ENCODE data around the gene DNASE1L2.

The DNASE1L2 gene

DNA sequence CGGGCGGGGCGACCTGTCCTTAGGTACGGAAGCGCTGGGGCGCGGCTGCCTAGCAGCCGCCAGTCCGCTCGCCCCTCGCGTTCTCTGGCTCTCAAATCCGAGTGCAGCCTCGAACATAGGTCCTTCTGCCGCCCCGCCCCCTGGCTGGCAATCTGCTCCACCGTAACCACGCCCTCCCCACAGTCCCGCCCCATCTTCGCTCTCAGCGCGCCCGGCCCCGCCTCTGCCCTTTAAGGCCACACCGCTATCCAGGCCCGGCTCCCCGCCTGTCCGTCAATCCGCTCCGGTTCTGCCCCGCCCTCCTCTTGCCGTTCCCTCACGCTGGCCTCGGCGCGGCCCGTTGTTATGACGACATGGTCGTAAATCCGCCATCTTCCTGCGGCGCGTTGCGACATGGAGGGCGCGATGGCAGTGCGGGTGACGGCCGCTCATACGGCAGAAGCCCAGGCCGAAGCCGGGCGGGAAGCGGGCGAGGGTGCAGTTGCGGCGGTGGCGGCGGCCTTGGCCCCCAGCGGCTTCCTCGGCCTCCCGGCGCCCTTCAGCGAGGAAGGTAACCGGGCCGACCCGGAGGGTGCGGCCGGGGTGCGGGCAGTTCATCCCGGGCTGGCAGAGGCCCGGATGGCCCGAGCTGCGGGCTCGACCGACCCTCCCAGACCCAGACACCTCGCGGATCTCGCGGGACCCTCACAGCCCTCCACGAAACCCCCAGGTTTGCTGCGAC lies 12.9 kb upstream of the DNASE1L2 start, which contains the start of gene E4F1:
E4F1 (plus strand) TSS at position 371 of the 721 bp plus-strand sequence; CDS start at position 394, 23 bp downstream.
- peak; percentile 97 to 98 (median 98) for DNase-seq (ENCODE audit: low read depth in 3 of 3, low spot score in 1 of 3)

DNA sequence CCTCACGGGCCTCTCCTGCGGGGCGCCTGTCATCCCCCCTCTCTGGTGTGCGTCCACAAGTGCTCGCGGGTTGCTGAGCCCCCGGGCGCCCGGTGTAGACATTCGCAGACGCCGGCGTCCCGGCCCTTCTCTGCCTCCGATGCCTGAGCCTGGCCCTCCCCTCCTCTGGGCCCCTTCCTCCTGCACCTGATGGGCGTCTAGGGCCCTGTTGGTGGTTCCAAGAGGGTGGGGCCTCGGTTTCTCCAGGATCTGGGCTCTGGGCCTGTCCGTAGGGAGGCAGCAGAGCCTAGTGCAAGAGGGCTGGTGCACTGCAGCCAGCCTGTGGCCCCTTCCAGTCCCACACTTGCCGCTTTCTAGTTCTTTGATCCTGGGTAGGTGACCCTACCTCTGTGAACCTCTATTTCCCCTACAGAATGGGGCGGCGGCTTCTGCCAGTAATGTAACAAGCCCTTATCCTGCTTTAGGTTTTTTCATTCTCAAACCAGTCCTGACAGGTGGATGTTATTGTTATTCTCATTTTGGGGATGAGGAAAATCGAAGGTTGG lies 12.2 kb upstream of the DNASE1L2 start:
- no peak for DNase-seq (ENCODE audit: low read depth in 3 of 3, low spot score in 1 of 3)

DNA sequence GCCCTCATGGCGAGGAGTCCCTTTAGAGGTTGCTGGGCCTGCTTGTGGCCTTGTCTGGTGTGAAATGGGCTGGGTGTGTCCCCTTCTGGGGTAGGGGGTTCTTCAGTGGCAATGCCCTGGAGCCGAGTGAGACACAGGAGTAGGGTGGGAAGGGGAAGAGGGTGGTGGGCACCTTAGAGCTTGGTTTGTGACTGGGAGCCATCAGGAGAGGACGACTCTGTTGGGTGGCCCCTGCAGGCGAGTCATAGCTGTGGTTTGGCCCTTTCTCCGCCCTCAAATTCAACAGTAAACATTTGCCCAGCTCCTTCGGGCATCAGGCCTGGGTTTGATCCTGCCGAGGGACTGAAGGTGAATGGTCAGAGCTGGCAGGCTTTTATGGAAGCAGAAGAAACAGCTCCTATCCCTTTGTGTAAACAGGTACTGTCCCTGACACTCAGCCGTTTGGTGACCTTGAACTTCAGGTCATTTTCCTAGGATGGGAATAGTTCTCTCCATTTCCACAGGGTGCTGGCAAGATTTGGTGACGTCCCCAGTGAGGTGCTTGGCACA lies 9.9 kb upstream of the DNASE1L2 start:
- no peak for DNase-seq (ENCODE audit: low read depth in 3 of 3, low spot score in 1 of 3)

DNA sequence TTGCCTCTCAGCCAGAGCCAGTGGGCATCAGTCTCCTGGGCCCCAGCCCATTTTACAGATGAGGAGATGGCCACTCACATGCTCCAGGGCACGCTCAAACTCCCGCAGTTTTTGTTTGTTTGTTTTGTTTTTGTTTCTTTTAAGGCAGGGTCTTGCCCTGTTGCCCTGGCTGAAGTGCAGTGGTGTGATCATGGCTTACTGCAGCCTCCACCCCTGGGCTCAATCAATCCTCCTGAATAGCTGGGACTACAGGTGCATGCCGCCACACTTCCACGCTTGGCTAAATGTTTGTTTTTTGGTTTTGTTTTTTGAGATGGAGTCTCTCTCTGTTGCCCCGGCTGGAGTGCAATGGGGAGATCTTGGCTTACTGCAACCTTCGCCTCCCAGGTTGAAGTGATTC lies 9.3 kb upstream of the DNASE1L2 start:
- DNase-seq (ENCODE audit: low read depth in 3 of 3, low spot score in 1 of 3), result no peak

DNA sequence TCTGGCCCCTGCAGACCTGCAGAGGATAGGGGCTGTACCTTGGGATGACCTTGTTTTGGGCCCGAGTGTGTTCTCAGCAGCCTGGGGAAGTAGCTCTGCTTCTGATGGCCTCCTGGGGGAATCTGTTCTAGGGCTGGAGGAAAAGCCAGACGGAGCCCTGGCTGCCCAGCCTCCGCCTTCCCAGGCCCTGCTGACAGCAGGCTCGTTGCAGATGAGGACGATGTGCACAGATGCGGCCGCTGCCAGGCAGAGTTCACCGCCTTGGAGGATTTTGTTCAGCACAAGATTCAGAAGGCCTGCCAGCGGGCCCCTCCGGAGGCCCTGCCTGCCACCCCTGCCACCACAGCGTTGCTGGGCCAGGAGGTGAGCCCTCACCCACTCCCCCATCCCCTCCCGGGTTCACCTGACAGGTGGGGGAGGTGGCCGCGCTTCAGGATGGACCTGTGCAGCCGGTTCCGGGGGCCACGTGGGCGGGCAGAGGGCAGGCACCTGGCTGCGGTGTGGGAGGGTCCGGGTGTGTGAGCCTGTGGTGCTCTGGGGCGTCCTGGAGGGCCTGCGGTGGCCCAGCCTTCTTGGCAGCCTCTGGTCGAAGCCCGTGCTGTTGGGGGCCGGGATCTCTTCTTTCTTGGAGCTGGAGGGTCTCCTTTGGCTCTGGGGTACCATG lies 8.0 kb upstream of the DNASE1L2 start:
- DNase-seq (ENCODE audit: low read depth in 3 of 3, low spot score in 1 of 3), result no peak

DNA sequence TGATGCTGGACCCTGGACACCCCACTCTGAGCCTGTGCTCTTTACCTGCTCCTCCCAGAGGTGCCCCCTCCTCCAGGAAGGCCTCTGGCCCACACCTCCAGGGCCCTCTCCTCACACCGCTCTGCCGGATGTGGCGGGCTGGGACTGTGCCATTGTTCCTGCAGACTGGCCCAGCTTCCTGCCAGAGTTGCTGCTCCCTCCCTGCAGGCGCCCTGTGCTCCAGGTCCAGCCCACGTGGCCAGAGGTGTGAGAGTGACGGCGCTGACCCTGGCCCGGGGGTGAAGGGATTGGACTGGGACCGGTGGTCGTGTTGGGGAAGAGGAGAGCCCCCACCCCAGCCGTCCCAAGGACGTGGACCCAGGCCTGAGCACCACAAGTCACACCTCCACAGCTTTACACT lies 7.2 kb upstream of the DNASE1L2 start:
- DNase-seq (ENCODE audit: low read depth in 3 of 3, low spot score in 1 of 3), result no peak

DNA sequence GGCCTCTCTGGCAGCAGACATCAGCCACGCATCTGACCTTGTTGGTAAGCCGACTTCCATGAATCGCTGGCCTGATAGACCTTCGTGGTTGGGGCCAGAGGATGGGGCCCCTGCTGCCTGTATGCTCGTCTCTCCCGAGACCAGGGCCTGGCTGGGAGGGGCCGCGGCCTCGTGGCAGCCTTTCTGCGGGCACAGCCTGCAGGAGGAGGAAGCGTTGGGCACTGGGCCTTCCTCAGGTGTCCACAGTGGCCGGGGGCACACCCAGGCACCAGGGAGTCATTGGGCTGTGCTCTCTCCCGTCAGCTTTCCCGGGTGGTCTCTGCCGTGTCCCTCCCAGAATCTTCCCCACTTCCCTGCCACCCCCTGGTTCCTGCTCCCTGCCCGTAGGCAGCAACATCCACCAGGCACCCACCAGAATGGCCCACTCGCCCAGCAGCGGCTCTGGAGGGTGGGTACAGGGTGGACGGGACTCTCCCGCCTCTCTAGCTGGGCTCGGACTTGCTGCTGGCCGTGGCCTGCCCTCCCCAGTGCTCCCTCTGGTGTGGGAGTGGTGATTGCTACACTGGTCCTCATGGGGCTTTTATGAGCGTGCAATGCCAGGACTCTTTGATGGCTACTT lies 6.5 kb upstream of the DNASE1L2 start:
- no peak for DNase-seq (ENCODE audit: low read depth in 3 of 3, low spot score in 1 of 3)

DNA sequence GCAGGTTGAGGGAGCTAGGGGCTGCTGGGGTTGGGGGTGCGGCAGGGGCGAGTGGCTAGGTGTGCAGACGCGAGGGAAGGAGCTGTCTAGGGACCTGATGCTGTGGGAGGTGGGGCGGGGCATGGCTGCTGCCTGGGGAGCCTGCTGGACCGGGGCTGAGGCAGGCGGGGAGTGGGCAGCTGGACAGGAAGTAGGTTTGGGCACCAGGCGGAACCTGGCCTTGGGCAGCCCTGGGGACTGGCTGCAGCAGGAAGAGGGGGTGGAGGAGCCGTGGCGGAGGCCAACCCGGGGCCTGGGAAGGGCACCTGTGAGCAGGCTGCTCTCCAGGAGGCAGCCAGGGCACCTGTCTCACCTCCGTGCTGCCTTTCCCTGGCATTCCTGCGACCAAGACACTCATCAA lies 5.9 kb upstream of the DNASE1L2 start:
- DNase-seq (ENCODE audit: low read depth in 3 of 3, low spot score in 1 of 3), result no peak

DNA sequence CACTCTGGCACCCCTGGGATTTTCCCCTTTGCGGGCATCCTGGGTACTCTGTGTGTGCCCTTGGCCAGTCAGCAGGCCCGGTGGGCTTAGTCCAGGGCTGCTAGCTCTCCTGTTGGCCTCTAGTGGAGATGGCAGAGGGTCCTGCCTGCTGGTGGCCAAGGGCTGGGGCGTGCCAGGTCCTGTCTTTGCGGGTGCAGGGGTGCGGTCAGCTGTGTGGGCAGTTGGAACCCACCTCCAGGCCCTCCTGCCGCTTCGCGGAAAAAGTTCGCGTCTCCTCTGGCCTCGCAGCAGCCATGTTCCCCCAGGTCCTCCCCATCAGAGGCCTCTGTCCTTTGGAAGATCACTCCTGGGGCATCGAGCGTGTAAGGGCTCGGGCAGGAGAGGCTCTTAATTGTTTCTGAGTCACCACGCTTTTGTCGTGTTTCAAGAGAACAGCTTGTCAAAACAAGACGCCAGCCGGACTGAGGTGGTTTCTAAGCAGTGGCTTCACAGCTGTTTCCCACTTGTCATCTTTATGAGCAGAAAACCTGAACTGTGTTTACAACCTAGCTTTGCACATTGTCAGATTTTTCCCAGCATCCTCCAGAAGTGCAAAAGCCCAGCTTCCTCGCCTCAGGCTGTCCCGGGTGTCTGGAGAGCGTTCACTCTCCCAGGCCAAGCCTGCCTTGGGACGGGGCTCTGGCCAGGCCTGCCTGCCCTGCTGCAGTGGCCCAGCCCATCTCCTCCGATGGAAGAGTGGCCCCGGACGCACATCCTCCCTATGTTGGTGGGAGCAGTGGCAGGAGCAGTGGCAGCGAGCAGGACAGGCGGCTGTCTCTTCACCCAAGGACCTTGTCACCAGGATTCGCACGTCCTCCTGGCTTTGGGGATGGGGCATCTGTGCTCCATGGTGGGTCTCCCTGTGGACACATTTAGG lies 5.0 kb upstream of the DNASE1L2 start:
- no peak for DNase-seq (ENCODE audit: low read depth in 3 of 3, low spot score in 1 of 3)

DNA sequence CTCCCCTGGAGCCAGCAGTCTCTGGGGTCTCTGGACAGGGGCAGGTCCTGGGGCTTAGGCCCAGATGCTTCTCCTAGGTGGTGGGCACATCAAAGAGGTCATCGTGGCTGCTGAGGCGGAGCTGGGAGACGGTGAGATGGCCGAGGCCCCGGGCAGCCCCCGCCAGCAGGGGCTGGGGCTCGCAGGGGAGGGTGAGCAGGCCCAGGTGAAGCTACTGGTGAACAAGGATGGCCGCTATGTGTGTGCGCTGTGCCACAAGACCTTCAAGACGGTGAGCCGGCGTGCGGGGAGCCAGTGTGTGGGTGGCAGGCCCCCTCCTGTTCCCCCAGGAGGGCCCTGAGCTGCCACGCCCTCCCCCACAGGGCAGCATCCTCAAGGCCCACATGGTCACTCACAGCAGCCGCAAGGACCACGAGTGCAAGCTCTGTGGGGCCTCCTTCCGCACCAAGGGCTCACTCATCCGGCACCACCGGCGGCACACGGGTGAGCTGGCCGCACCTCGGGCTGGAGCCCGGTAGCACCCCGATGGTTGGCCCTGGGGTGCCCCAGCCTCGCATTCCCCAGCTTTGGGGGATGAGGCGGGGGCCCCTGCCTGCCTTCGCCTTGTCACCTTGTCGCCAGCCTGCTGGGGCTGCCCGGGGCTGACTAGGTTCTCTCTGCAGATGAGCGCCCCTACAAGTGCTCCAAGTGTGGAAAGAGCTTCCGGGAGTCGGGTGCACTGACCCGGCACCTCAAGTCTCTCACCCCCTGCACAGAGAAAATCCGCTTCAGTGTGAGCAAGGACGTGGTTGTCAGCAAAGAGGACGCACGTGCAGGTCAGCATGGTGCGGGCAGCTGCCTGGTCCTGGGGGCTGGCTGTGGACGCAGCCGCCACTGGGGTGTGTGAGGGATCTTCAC lies 3.9 kb upstream of the DNASE1L2 start:
- no peak for DNase-seq (ENCODE audit: low read depth in 3 of 3, low spot score in 1 of 3)

DNA sequence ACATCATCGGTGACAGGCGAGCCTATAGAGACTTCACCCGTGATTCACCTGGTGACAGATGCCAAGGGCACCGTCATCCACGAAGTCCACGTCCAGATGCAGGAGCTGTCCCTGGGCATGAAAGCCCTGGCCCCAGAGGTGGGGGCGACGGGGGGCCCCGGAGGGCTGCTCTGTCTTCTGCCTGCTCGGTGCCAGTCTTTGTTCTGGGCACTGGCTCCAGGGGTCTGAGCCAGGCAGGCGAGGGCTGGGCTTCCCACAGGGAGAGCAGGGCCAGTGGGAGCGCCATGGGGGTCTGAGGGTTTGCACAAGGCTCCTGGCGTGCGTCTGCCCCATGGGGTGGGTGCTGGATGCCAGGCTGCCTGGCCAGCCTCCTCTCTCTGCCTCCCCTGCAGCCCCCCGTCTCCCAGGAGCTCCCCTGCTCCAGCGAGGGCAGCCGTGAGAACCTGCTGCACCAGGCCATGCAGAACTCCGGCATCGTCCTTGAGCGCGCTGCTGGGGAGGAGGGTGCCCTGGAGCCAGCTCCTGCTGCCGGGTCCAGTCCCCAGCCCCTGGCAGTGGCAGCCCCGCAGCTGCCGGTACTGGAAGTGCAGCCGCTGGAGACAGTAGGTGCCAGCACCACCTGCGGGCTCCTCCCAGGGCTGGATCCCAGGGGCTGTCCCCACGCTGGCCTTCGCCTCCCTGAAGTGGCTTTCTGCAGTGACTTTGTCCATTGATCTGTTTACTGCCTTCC lies 3.0 kb upstream of the DNASE1L2 start:
- DNase-seq (ENCODE audit: low read depth in 3 of 3, low spot score in 1 of 3), result no peak

DNA sequence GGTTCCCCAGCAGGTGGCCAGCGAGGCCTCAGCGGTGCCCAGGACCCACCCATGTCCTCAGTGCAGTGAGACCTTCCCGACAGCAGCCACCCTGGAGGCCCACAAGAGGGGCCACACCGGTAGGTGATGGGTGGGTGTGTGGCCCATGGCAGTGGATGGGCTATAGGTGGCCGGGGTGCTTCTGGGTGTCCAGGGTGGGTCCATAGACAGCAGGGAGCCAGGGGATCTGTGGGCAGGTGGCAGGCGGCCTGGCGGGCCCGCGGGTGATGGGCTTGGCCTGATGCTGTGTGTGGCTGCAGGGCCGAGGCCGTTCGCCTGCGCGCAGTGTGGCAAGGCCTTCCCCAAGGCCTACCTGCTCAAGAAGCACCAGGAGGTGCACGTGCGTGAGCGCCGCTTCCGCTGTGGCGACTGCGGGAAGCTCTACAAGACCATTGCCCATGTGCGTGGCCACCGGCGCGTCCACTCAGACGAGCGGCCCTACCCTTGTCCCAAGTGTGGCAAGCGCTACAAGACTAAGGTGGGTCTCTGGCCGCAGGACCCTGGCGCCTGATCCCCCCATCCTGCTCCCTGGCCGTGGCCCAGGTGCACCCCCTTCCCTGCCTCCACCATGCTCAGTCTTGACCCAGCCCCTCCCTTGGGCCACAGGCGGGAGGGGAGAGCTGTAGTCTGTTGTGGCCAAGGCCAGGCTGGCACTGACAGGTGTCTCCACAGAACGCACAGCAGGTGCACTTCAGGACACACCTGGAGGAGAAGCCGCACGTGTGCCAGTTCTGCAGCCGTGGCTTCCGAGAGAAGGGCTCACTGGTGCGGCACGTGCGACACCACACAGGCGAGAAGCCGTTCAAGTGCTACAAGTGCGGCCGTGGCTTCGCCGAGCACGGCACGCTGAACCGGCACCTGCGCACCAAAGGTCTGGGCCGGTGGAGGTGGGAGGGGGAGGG lies 2.1 kb upstream of the DNASE1L2 start:
- no peak for DNase-seq (ENCODE audit: low read depth in 3 of 3, low spot score in 1 of 3)

DNA sequence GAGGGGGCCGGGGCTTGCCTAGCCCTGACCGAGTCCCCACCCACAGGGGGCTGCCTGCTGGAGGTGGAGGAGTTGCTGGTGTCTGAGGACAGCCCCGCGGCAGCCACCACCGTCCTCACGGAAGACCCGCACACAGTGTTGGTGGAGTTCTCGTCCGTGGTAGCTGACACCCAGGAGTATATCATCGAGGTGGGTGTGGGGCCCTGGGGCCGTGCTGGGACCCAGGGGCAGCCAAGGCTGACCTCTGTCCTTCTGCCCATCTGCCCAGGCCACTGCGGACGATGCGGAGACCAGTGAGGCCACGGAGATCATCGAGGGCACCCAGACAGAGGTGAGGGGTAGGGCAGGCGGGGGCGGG lies 1.5 kb upstream of the DNASE1L2 start:
- DNase-seq (ENCODE audit: low read depth in 3 of 3, low spot score in 1 of 3), result no peak

DNA sequence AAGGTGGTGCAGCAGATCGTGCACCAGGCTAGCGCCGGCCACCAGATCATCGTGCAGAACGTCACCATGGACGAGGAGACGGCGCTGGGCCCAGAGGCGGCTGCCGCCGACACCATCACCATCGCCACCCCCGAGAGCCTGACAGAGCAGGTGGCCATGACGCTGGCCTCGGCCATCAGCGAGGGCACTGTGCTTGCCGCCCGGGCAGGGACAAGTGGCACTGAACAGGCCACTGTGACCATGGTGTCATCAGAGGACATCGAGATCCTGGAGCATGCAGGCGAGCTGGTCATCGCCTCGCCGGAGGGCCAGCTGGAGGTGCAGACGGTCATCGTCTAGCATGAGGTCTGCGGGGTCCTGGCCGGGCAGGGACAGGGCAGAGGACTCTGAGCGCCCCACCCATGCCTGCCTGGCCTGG lies 1.0 kb upstream of the DNASE1L2 start:
- no peak for DNase-seq (ENCODE audit: low read depth in 3 of 3, low spot score in 1 of 3)

DNA sequence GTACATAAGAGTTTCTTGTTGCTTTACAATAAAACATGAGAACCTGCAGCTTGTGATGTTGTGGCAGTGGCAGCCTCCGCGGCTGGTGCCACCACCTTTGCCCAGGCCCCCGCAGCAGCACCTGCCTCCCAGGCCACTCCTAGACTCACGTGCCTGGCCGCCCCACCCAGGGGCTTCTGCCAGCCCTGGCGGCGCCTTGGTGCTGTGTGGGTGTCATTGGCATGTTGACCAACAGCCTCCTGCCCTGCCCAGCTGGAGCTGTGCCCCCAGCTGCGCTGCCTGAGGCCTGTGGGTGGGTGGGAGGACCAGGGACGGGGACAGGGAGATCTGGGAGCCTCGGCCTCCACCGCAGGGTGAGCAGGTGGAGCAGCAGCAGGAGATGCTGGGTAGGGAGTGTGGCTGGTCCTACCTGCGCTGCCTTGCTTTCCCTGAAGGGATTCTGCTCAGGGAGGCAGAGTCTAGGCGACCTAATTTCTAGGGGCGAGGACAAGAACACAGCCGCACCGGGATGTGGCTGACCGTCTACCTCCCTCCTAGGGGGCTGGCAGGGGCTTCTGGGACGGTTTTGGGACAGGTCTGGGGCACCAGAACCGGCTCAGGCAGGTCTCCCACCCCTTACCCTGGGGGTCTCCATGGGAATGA lies 428 bp upstream of the DNASE1L2 start:
- DNase-seq (ENCODE audit: low read depth in 3 of 3, low spot score in 1 of 3), result no peak

DNA sequence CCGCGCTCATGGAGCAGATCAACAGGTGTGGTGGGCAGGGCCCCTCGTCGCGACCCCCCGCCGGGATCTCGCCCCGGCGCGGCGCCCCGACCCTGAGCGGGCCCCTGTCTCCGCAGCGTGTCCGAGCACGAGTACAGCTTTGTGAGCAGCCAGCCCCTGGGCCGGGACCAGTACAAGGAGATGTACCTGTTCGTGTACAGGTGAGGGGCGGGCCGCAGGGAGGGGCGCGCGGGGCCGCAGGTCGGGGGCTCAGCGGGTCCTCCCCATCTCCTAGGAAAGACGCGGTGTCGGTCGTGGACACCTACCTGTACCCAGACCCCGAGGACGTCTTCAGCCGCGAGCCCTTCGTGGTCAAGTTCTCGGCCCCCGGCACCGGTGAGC lies 848 bp downstream of the DNASE1L2 start:
- no peak for DNase-seq (ENCODE audit: low read depth in 3 of 3, low spot score in 1 of 3)

DNA sequence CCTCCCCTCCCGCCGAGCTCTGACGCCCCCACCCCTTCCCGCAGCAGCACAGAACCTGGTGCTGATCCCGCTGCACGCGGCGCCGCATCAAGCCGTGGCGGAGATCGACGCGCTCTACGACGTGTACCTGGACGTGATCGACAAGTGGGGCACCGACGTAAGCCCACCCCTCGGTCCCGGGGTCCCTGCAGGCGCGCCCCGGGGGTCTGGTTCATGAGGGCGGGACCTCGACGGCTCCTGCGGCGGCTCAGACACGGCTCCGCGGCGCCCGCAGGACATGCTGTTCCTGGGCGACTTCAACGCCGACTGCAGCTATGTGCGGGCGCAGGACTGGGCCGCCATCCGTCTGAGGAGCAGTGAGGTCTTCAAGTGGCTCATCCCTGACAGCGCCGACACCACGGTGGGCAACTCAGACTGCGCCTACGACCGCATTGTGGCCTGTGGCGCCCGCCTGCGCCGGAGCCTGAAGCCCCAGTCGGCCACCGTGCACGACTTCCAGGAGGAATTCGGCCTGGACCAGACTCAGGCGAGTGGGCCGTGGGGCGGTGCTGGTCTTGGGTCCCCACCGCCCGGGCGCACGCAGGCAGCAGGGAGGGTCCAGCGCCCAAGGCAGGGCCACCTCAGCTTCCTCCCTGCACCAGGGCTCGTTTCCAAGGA lies 1.4 kb downstream of the DNASE1L2 start:
- DNase-seq (ENCODE audit: low read depth in 3 of 3, low spot score in 1 of 3), result no peak

Measured in stimulated activated CD4-positive, alpha-beta T cell treated with anti-CD3 and anti-CD28 coated beads, TNF-alpha, amount 100 ng/mL, for 1 hour (primary cell).